HuH-7.5 (cell line): Measurements from ENCODE around the gene TPSG1.
"Not testable (repeated sequence)": the region's sequence is repeated elsewhere in the genome, so short reads cannot be mapped to it uniquely, and the experiment has no call there.

Source experiments
- DNase-seq: peaks from one replicate; pipeline ENCODE4 v3.0.0; 2011; ENCODE audit warnings: low spot score

TPSG1 gene

GRCh38 chr16:1194665-1195392 is 30.2 kb downstream of the TPSG1 start:
- DNase-seq: no peak

- DNase-seq: no peak
These were observed 31.1 kb downstream of the TPSG1 start for GRCh38 chr16:1193825-1194581.

- DNase-seq: no peak
These were observed 31.8 kb downstream of the TPSG1 start for GRCh38 chr16:1193143-1193824.

GRCh38 chr16:1192384-1193073 is 32.5 kb downstream of the TPSG1 start:
- no peak for DNase-seq

GRCh38 chr16:1190789-1191188 is 34.3 kb downstream of the TPSG1 start:
- DNase-seq: not testable (repeated sequence)

GRCh38 chr16:1189455-1189854 is 35.6 kb downstream of the TPSG1 start:
- DNase-seq: no peak

- peak; percentile 82 for DNase-seq
These were observed 36.5 kb downstream of the TPSG1 start for GRCh38 chr16:1188432-1189189.

GRCh38 chr16:1185460-1186207 is 39.4 kb downstream of the TPSG1 start:
- DNase-seq: not testable (repeated sequence)

GRCh38 chr16:1184980-1185379 is 40.1 kb downstream of the TPSG1 start:
- DNase-seq: no peak

- DNase-seq: no peak
These were observed 40.8 kb downstream of the TPSG1 start for GRCh38 chr16:1184156-1184868.

- DNase-seq: no peak
These were observed 41.8 kb downstream of the TPSG1 start for GRCh38 chr16:1182950-1183907.

- DNase-seq: no peak
These were observed 42.8 kb downstream of the TPSG1 start for GRCh38 chr16:1182316-1182671.

- no peak for DNase-seq
These were observed 43.4 kb downstream of the TPSG1 start for GRCh38 chr16:1181404-1182315.

GRCh38 chr16:1180549-1181403 is 44.3 kb downstream of the TPSG1 start:
- DNase-seq: no peak

- DNase-seq: no peak
These were observed 46.7 kb downstream of the TPSG1 start for GRCh38 chr16:1178295-1178910.

- DNase-seq: no peak
These were observed 47.3 kb downstream of the TPSG1 start for GRCh38 chr16:1177750-1178149.

- no peak for DNase-seq
These were observed 48.0 kb downstream of the TPSG1 start for GRCh38 chr16:1177053-1177452.
